Trophoblast cell (in vitro differentiated cells and primary cell): ENCODE measurements around the gene JKAMP.

Experiments
- DNase-seq, 2 donors: peaks; one replicate each; pipeline ENCODE4 v3.0.0-alpha.2; 2016
- H2AFZ ChIP-seq: 2 replicates; pipeline ENCODE4 v1.6.1; 2013; ENCODE audit warnings: low read length, moderate library complexity, mild to moderate bottlenecking; ENCODE audit not compliant: insufficient read depth, poor library complexity
- H2AK5ac ChIP-seq: 2 replicates; pipeline ENCODE4 v1.6.1; 2013; ENCODE audit warnings: mild to moderate bottlenecking, low read length
- H2BK120ac ChIP-seq: 2 replicates; pipeline ENCODE4 v1.6.1; 2013; ENCODE audit warnings: low read length, mild to moderate bottlenecking, moderate library complexity; ENCODE audit not compliant: insufficient read depth, poor library complexity
- H2BK12ac ChIP-seq: 2 replicates; pipeline ENCODE4 v1.6.1; 2013; ENCODE audit warnings: mild to moderate bottlenecking, low read length, moderate library complexity
- H2BK5ac ChIP-seq: 2 replicates; pipeline ENCODE4 v1.6.1; 2013; ENCODE audit warnings: low read length, low read depth, moderate library complexity, mild to moderate bottlenecking; ENCODE audit not compliant: poor library complexity
- H3K14ac ChIP-seq: 2 replicates; pipeline ENCODE4 v1.6.1; 2013; ENCODE audit warnings: mild to moderate bottlenecking, low read length
- H3K18ac ChIP-seq: 2 replicates; pipeline ENCODE4 v1.6.1; 2013; ENCODE audit warnings: mild to moderate bottlenecking, low read length
- H3K23ac ChIP-seq: 2 replicates; pipeline ENCODE4 v1.6.1; 2013; ENCODE audit warnings: low read length
- H3K27ac ChIP-seq: 2 replicates; pipeline ENCODE4 v1.5.1; 2013; ENCODE audit warnings: low read depth, mild to moderate bottlenecking, inconsistent platforms, low read length, moderate library complexity
- H3K27me3 ChIP-seq: 2 replicates; pipeline ENCODE4 v1.6.1; 2013; ENCODE audit warnings: inconsistent platforms, mild to moderate bottlenecking, low read length, moderate library complexity; ENCODE audit not compliant: insufficient read depth
- H3K36me3 ChIP-seq, 2 experiments: 1 replicate in 1 of 2; 2 replicates in 1 of 2; pipeline ENCODE4 v1.6.1; 2013; ENCODE audit warnings: low read length in 2 of 2, mild to moderate bottlenecking in 2 of 2, moderate library complexity in 1 of 2; ENCODE audit not compliant: insufficient read depth in 2 of 2, control insufficient read depth in 1 of 2
- H3K4ac ChIP-seq: 2 replicates; pipeline ENCODE4 v1.6.1; 2013; ENCODE audit warnings: low read depth, mild to moderate bottlenecking, low read length, moderate library complexity
- H3K4me1 ChIP-seq, 2 experiments: 1 replicate in 1 of 2; 2 replicates in 1 of 2; pipeline ENCODE4 v1.6.1; 2013; ENCODE audit warnings: low read length in 2 of 2, mild to moderate bottlenecking in 2 of 2, moderate library complexity in 1 of 2; ENCODE audit not compliant: insufficient read depth in 2 of 2, control insufficient read depth in 1 of 2
- H3K4me2 ChIP-seq: 2 replicates; pipeline ENCODE4 v1.6.1; 2013; ENCODE audit warnings: inconsistent platforms, mild to moderate bottlenecking, low read length, moderate library complexity
- H3K4me3 ChIP-seq: 2 replicates; pipeline ENCODE4 v1.5.1; 2013; ENCODE audit warnings: mild to moderate bottlenecking, low read depth, low read length, inconsistent platforms
- H3K79me1 ChIP-seq: one replicate; pipeline ENCODE4 v1.6.1; 2013; ENCODE audit warnings: low read length
- H3K79me2 ChIP-seq: 2 replicates; pipeline ENCODE4 v1.6.1; 2013; ENCODE audit warnings: low read length, mild to moderate bottlenecking; ENCODE audit not compliant: control insufficient read depth, insufficient read depth, poor library complexity
- H3K9ac ChIP-seq: 2 replicates; pipeline ENCODE4 v1.6.1; 2013; ENCODE audit warnings: mild to moderate bottlenecking, low read length
- H3K9me3 ChIP-seq: 2 replicates; pipeline ENCODE4 v1.6.1; 2013; ENCODE audit warnings: low read depth, mild to moderate bottlenecking, control low read depth, inconsistent platforms, low read length; ENCODE audit not compliant: insufficient read depth
- H4K12ac ChIP-seq: 2 replicates; pipeline ENCODE4 v1.6.1; 2013; ENCODE audit warnings: low read depth, mild to moderate bottlenecking, low read length, moderate library complexity
- H4K8ac ChIP-seq: 2 replicates; pipeline ENCODE4 v1.6.1; 2013; ENCODE audit warnings: low read depth, mild to moderate bottlenecking, low read length, moderate library complexity
- H4K91ac ChIP-seq: one replicate; pipeline ENCODE4 v1.6.1; 2013; ENCODE audit warnings: low read depth, mild to moderate bottlenecking, low read length, moderate library complexity
- WGBS: extraction: QIAGEN DNeasy Blood & Tissue Kit; methylation state at CpG from one replicate; pipeline ENCODE4 v1.1.7; 2013; ENCODE audit warnings: missing lambda C conversion rate; ENCODE audit not compliant: insufficient read length, insufficient coverage; ENCODE audit errors: extremely low coverage; 5-methylcytosine and 5-hydroxymethylcytosine counted together

The JKAMP gene

DNA sequence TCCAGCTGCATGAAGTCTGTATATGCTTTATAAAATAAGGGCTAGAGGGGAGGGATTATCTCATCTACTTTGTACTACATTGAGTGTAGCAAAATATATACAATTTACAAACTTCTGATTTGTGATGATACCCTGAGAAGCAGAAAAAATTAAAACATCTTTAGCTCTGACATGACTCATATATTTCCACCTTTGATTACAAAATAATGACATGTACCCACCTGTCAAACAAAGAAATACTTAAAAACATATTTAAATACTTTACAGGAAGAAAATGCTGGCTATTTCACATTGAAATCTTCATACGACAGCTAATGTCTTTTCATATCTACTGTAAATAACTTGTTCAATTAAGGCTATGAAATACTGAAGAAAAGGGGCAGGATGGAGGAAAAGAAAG is 22.4 kb upstream of the JKAMP start:
- Histone ChIP-seq H2AFZ (no peak overlapping the region), H3K79me1 (no peaks in the 10 kb centered on the region), H4K12ac (no peak overlapping the region), H3K4me2 (no peak overlapping the region), H3K18ac (no peak overlapping the region), H4K91ac (no peak overlapping the region), H3K14ac (no peak overlapping the region), H2BK120ac (no peak overlapping the region), H3K9me3 (no peaks in the 10 kb centered on the region), H2BK12ac (no peak overlapping the region), H3K23ac (no peak overlapping the region), H3K9ac (no peak overlapping the region), H3K4me1 (peaks cover 7% of the 10 kb centered on the region in 2 experiments), H2BK5ac (no peak overlapping the region), H2AK5ac (no peak overlapping the region), H3K4ac (no peak overlapping the region), H3K27me3 (peaks cover 14% of the 10 kb centered on the region), H3K79me2 (no peaks in the 10 kb centered on the region), H3K36me3 (no peaks in the 10 kb centered on the region), H4K8ac (no peak overlapping the region), H3K27ac (no peak overlapping the region), H3K4me3 (no peak overlapping the region)
- no CpG with 5 or more reads among the region's 1 CpG for WGBS
- no peak for DNase-seq

DNA sequence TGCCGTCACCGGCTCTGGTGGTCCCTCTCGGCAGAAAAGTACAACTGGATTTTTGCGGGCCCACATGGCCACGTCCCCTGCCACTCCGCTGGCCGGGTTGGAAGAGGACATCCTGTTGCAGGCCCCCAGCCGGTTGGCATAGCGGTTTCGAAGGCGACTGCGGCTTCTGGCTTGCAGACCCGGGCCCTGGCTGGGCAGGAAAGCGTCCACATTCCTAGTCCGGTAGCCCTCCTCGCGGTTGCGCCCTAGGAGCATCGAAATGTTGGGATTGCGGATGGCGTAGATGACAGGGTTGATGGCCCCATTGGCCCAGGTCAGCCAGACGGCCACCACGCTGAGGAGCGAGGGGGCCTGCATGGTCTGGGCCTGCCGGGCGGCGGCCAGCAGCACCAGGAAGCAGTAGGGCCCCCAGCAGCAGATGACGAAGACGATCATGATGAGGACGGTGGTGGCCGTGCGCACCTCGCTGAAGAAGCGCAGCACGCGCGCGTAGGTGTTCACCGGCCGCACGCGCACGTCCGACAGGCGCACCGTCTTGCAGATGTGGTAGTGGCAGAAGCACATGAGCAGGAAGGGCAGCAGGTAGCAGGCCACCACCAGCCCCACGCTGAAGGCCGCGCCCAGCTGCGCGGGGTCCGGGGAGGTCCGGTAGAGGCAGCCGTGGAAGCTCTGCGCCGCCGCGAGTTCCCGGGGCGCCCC is 20.4 kb upstream of the JKAMP start:
- WGBS = no CpG with 5 or more reads among the region's 60 CpGs
- H3K4me1 ChIP-seq = peaks cover 7% of the 10 kb centered on the region in 2 experiments
- no peak overlapping the region for H2BK5ac ChIP-seq
- no peak overlapping the region for H3K23ac ChIP-seq
- H3K27ac ChIP-seq = no peak overlapping the region
- H3K14ac ChIP-seq = no peak overlapping the region
- H3K9me3 ChIP-seq = no peaks in the 10 kb centered on the region
- H4K91ac ChIP-seq = no peak overlapping the region
- H2AK5ac ChIP-seq = no peak overlapping the region
- no peak overlapping the region for H3K4ac ChIP-seq
- no peak overlapping the region for H4K8ac ChIP-seq
- H3K79me2 ChIP-seq = no peaks in the 10 kb centered on the region
- no peak overlapping the region for H3K9ac ChIP-seq
- H2BK120ac ChIP-seq = no peak overlapping the region
- peak overlapping the region; percentile 89 for H3K4me2 ChIP-seq
- H2AFZ ChIP-seq = no peak overlapping the region
- no peak overlapping the region for H4K12ac ChIP-seq
- peak overlapping the region; percentile 72 for H3K4me3 ChIP-seq
- H2BK12ac ChIP-seq = no peak overlapping the region
- H3K18ac ChIP-seq = no peak overlapping the region
- no peaks in the 10 kb centered on the region for H3K36me3 ChIP-seq
- H3K27me3 ChIP-seq = peaks cover 14% of the 10 kb centered on the region
- no peaks in the 10 kb centered on the region for H3K79me1 ChIP-seq
- DNase-seq = no peak

DNA sequence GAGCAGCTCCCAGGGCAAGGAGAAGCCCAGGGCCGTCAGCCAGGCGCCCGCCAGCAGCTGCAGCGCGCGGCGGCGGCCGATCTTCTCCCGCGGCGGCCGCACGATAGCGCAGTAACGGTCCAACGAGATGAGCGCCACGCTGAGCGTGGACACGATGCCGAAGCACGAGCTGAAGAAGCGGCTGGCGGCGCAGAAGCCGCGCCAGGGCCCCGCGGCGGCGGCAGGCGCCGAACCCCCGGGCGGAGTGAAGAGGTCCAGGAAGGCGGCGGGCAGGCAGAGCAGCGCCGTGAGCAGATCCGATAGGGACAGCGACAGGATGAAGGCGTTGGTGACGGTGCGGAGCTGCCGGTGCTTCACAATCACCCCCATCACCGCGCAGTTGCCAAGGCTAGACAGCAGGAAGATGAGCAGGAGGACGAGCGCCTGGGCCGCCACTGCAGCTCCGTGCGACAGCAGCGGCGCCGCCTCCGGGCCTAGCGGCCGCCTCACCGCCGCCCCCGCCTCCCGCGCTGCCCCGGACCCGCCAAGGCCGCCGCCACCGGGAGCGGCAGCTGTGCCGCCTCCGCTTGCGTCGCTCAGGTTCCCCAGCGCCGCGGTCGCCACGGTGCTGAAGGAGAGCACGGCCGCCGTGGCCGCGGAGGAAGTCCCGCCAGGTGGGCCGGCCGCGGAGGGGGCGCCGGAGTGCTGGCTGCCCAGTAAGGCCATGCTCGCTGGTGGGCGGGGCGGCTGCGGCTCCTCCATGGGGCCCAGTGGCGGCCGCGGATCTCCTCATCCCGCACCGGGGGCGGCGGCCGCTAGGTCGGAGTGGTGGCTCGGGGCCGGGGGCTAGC is 19.6 kb upstream of the JKAMP start:
- Histone ChIP-seq H3K4me2 (peak overlapping the region; percentile 89), H4K8ac (no peak overlapping the region), H3K4me3 (peak overlapping the region; percentile 72), H3K79me1 (no peaks in the 10 kb centered on the region), H3K23ac (no peak overlapping the region), H4K12ac (no peak overlapping the region), H3K27ac (no peak overlapping the region), H3K9me3 (no peaks in the 10 kb centered on the region), H2BK120ac (no peak overlapping the region), H3K27me3 (peaks cover 14% of the 10 kb centered on the region), H3K14ac (no peak overlapping the region), H4K91ac (no peak overlapping the region), H3K9ac (no peak overlapping the region), H2BK12ac (no peak overlapping the region), H3K4me1 (peaks cover 7% of the 10 kb centered on the region in 2 experiments), H3K79me2 (no peaks in the 10 kb centered on the region), H2AFZ (peak overlapping the region; percentile 14), H2AK5ac (no peak overlapping the region), H3K36me3 (no peaks in the 10 kb centered on the region), H3K18ac (no peak overlapping the region), H2BK5ac (no peak overlapping the region), H3K4ac (no peak overlapping the region)
- no CpG with 5 or more reads among the region's 105 CpGs for WGBS
- DNase-seq = peak; percentile 61 to 73

DNA sequence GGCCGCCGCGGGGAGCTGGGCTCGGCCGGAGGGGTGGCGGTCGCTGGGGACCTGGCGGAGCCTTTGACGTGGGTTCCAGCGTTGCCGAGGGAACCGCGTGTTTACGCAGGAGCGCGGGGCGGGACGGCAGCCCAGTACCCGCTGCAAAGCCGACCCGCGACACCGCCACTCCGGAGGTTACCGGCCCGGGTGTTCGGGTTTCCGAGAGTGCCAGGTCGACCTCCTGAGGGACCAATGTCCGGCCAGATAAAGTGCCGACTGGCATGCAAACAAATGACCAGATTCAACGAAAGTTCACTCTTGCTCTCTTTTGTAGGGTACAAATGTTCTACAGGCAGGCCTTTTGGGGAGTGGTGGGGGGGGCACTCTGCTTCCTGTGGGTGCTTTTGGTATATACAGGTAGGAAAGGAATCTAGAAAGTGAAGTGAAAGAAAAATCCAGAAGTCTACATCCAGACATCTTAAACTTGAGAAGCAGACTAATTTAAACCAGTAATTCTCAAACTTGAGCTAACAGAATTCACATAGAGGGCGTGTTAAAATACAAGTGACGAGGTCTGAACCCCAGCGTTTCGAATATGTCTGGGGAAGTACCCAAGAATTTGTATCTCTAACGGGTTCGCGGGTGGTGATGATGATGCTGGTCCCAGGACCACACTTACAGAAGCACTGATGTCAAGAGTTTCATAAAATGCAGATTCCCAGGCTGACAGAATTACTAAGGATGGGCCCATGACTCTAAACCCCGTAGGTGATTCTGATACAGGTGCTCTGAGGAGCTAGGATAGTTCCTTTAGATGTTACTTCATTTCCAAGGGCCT is 18.8 kb upstream of the JKAMP start, which contains the start of gene GPR135:
Gene GPR135 (minus strand): TSS at position 65 of the 820 bp plus-strand sequence. CDS start 154 bp downstream, outside the sequence.
- H3K4me2 ChIP-seq = peak within 1 kb of the TSS; percentile 89
- no peak within 1 kb of the TSS for H3K27ac ChIP-seq
- H3K18ac ChIP-seq = no peak within 1 kb of the TSS
- no peak within 1 kb of the TSS for H4K8ac ChIP-seq
- peak within 1 kb of the TSS; percentile 72 for H3K4me3 ChIP-seq
- no peaks in the 10 kb centered on the region for H3K79me2 ChIP-seq
- H2AK5ac ChIP-seq = no peak within 1 kb of the TSS
- no peak within 1 kb of the TSS for H3K4ac ChIP-seq
- no peaks in the 10 kb centered on the region for H3K36me3 ChIP-seq
- no peak within 1 kb of the TSS for H3K23ac ChIP-seq
- no peaks in the 10 kb centered on the region for H3K79me1 ChIP-seq
- DNase-seq = peak in 1 of 2 donors; percentile 16
- no peaks in the 10 kb centered on the region for H3K9me3 ChIP-seq
- H3K14ac ChIP-seq = no peak within 1 kb of the TSS
- no peak within 1 kb of the TSS for H2BK120ac ChIP-seq
- no peak within 1 kb of the TSS for H4K91ac ChIP-seq
- H3K9ac ChIP-seq = no peak within 1 kb of the TSS
- peaks cover 14% of the 10 kb centered on the region for H3K27me3 ChIP-seq
- H4K12ac ChIP-seq = no peak within 1 kb of the TSS
- H2AFZ ChIP-seq = peak within 1 kb of the TSS; percentile 14
- peaks cover 7% of the 10 kb centered on the region in 2 experiments for H3K4me1 ChIP-seq
- no CpG with 5 or more reads among the region's 40 CpGs for WGBS
- no peak within 1 kb of the TSS for H2BK12ac ChIP-seq
- H2BK5ac ChIP-seq = no peak within 1 kb of the TSS
